Raji (cell line): Measurements from ENCODE around the gene C16orf90.

Experiments
- POLR2A ChIP-seq: IDR thresholded peaks from 2 replicates; pipeline ENCODE4 v1.6.1; 2011; ENCODE audit warnings: low read depth, low read length, control low read depth; ENCODE audit not compliant: insufficient read depth

Gene C16orf90

GRCh38 chr16:3492356-3492755 lies 2.9 kb downstream of the C16orf90 start:
- no peak for TF ChIP-seq POLR2A

DNA sequence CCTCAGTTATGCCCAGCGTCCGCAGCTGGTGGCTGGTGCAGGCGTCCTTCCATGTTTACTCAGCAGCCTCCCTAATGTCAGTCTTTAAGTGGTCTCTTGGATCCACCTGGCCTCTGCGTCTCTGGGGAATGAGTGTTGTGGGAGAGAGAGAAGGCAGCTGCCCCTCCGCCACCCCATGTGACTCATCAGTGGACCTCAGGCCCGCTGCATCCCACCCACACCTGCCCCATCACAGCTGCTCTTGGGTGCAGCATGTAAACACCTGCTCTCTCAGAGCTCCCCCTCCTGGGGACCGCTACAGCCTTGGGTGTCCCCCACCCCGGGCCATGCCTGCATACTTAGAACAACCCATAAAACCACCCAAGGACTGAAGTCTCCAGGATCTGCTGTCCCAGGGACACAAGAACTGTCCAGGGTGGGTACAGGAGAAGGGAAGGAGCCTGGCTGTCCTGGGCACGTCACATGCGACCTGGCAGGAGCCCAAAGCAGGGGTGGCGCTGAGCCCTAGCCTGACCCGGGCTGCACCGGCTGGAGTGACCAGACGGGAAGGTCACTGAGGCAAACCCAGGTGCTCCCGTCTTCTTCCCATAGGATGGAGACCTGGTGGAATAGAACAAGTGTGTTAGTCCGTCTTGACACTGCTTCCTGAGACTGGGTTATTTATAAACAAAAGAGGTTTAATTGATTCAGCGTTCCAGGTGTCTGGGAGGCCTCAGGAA lies 4.2 kb downstream of the C16orf90 start:
- TF ChIP-seq POLR2A, result no peak

GRCh38 chr16:3488801-3489200 lies 6.5 kb downstream of the C16orf90 start:
- no peak for TF ChIP-seq POLR2A

DNA sequence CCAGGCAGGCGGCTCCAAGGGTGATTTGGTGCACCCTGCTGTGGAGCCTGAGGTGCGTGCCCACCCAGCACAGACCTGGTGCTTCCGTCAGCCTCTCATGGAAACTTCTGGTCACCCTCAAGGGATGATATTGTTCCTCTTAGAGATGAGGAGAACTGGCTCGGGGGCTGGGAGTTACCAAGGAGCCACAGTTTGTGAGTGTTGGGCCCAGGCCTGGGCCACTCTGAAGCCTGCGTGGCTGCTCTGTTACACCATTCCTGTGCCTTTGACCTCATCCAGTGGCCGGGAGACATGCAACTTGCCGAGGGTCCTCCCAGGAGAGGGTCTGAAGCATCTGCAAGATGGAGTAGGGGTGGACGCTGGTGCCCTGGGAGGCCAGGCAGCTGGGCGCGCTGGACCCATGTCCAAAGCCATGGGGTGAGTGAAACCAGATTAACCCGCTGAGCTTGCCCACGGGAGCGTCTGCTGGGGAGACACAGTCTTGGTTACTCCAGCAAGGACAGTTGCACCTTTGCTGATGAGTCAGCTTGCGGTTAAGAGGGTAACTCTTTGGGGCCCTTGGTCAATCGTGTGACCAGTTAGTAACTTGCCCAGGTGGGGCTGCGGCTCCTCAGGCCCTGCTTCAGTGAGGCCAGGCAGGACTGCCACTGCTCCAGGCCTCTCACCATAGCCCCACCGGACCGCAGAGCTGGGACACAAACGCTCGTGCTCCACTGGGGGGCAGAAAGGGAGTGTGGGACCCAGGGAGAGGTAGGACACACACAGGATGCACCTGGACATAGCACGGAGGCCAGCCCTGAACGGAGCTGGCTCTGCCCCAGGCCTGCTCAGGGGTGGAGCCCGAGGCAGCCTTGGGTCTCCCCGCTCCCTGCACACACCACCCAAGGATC lies 7.5 kb downstream of the C16orf90 start:
- TF ChIP-seq POLR2A, result no peak

GRCh38 chr16:3486506-3487215 lies 8.6 kb downstream of the C16orf90 start:
- no peak for TF ChIP-seq POLR2A

DNA sequence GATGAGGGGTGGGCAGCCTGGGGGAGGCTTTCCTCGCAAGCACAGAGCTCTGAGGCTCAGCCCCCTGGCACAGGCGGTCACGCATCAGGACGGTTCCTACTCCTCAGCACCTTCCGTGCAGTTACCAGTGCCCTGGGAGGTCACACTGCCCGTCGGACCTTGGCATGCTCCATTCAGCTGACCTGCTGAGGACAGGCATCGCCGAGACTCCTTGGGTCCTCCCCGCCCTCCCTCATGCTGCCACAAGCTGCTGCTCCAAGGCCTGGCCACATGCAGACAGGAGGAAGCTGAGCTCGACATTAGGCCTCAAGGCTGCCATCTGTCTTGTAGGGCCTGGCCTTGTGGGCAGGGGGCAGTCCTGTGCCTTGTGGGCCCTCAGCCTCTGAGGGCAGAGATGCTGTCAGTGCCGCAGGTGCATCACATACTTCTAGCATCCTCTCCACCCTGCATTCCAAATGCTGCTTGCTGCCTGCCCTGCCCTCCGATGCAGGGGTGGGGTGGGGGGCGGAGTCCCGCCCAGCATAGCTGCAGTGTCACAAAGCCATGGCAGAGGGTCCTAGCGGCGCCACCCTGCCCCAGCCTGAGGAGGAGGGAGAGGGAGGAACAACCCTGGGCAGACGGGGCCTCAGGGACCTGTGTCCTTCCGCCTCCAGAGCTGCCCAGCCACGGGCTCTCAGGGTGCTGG lies 9.3 kb downstream of the C16orf90 start:
- TF ChIP-seq POLR2A, result no peak

- no peak for TF ChIP-seq POLR2A
Observed at GRCh38 chr16:3485097-3485745, 10.1 kb downstream of the C16orf90 start.

GRCh38 chr16:3484318-3485096 lies 10.8 kb downstream of the C16orf90 start:
- no peak for TF ChIP-seq POLR2A

DNA sequence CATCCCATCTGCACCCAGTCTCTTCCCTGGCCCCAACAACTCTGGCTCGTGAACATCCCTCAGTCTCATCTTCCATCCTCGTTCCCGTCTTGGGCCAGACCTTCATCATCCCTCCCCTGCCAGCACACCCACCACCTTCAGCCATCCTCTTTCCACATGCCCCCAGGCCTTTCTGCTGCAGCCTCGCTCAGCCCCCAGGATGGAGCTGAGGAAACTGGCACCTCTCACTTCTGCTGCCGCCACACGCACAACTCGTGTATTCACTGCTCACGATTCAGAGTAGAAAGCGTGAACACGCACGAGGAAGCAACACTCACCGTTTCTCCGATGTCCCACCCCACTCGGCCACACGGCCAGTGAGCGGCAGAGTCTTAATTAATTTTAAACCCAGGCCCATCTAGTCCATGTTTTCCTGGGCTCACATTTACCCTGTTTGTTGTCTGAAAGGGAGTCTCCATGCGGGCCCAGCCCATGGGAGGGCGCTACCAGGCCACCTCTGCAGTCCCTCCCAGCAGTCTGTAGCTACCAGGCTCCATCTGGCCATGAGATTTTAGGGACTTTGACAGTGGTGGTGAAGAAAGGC lies 12.5 kb downstream of the C16orf90 start:
- no peak for TF ChIP-seq POLR2A

DNA sequence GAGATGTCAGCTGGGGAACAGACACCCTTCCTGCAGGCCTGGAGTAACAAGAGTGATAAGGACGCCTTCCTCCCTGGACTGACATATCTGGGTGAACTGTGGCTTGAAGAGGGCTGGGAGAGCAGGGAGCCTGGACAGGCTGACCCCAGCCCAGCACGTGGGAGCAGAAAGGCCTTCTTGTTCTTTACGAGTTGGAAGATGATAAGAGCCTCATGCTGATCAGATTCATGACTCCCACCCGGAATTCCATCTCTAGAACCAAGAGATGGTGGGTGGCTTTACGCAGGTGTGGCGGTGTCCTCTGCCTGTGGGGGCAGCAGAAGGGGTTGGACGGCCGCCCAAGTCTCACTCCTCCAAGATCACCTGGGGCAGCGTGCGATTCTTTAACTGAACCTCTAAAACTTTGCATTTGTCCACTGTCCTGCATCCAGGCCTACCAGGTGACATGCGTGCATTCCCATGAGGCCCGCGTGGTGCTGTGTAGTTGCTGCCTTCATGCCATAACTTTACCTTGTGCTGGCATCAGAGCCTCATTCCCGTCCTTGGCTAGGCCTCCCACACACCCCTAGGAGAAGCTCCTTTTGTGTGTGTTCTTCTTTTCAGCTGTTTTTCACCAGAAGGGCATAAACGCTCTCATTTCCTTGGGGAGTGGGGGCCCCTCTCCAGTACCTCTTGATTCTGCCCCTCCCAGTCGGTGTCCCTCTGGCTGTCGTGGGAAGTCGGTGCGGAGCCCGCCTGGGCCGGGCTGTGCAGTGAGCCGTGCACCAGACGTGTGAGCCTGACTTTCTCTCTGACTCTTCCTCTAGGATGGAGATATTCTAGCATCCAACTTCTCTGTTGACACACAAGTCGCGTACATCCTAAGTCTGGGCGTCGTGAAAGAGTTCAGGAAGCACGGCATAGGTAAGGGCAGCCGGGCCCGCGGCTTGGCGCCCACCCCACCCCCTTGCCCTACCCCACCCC lies 13.3 kb downstream of the C16orf90 start:
- no peak for TF ChIP-seq POLR2A

- TF ChIP-seq POLR2A, result no peak
Observed at GRCh38 chr16:3480901-3481695, 14.2 kb downstream of the C16orf90 start.

- TF ChIP-seq POLR2A, result no peak
Observed at GRCh38 chr16:3479654-3480216, 15.6 kb downstream of the C16orf90 start.
